GM19023 (cell line): ENCODE results near the gene KANK4.
"Not testable (repeated sequence)": the region's sequence is repeated elsewhere in the genome, so short reads cannot be mapped to it uniquely, and the experiment has no call there.

Experiments used
- ATAC-seq: cut with Tn5 transposase; IDR thresholded peaks from one replicate; pipeline ENCODE4 v1.9.1; 2021; ENCODE audit warnings: mild to moderate bottlenecking, moderate library complexity; ENCODE audit not compliant: unreplicated experiment

KANK4 gene

DNA sequence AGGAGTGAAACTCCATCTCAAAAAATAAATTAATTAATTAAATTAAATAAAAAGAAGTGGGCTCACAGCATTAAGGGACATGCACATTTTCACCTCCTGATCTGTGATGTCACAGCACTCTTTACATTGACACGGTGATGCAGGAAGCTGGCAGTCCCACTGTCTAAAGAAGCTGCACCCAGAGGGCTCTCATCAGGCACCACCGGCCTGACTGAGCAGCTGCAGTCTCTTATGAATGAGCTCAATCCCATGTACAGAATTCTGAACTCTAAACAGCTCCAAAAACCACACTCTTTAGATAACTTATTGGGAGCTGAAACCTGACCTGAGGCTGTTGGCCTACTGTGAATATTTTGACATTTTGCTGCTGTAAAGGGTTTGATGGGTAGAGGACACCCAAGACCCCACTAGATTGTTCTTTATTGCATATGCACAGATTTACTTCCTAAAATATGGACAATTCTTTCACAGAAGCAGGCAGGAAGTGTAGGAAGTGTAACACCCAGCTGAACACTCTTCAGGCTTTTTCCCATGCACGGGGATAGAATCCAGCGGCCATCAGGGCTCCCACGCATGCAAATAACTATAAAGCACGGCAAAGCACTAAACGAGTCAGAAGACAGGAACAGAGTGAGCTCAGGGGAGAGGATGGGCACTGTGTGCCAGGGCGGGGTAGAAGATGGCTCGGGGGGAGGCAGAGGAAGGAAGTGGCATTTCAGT is 78.4 kb downstream of the KANK4 start:
- no peak for ATAC-seq

DNA sequence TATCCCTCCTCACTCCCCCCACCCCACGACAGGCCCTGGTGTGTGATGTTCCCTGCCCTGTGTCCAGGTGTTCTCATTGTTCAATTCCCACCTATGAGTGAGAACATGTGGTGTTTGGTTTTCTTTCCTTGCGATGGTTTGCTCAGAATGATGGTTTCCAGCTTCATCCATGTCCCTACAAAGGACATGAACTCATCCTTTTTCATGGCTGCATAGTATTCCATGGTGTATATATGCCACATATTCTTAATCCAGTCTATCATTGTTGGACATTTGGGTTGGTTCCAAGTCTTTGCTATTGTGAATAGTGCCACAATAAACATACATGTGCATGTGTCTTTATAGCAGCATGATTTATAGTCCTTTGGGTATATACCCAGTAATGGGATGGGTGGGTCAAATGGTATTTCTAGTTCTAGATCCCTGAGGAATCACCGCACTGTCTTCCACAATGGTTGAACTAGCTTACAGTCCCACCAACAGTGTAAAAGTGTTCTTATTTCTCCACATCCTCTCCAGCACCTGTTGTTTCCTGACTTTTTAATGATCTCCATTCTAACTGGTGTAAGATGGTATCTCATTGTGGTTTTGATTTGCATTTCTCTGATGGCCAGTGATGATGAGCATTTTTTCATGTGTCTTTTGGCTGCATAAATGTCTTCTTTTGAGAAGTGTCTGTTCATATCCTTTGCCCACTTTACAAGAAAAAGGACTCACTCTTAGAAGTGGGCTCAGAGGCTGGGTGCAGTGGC is 79.4 kb downstream of the KANK4 start:
- not testable (repeated sequence) for ATAC-seq

DNA sequence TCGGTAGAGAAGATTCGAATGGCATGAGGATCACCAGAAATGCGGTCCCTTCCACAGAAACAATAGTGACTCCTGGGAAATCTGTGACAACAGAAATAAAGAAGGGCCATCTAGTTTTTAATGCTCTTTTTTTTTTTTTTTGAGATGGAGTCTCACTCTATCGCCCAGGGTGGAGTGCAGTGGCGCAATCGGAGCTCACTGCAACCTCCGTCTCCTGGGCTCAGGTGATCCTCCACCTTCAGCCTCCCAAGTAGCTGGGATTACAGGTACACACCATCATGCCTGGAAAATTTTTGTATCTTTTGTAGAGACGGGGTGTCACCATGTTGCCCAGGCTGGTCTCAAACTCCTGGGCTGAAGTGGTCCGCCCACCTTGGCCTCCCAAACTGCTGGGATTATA is 80.7 kb downstream of the KANK4 start:
- ATAC-seq: no peak

DNA sequence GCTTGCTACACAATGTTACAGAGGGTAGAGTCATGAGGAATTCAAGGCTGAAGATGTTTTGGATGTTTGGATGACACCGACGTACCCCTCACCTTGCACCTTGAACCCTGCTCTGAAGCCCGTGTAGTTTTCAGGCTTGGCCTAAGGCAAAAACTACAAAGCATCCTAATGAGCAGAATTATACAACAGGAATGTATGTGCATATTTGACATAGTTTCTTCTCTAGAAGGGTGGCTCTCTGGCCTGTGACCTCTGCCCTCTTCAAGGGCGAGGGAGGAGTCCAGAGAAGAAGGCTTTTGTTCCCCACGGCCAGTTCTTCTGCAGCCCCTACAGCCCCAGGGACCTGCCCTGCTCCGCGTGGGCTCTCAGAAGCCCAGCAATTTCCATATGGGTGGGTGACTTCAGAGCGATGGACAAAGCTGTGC is 81.3 kb downstream of the KANK4 start:
- ATAC-seq: no peak

DNA sequence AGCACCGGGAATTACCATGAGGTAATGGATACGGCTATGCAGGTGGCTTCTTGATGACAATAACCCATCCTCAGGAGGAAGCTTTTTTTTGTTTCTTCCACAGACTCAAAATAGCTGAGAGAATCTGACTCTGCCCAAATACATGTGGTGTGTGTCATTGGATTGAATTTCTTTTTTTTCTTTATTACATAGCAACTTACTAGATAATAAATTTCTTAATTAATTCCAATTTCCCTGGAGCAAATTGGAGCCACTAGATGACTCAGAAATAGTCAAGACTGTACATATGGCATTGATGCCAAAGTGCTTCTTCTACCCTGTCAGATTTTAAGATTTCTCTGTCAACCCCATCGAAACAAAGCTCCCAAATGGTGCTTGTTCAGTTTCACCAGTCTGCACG is 81.9 kb downstream of the KANK4 start:
- ATAC-seq: no peak

DNA sequence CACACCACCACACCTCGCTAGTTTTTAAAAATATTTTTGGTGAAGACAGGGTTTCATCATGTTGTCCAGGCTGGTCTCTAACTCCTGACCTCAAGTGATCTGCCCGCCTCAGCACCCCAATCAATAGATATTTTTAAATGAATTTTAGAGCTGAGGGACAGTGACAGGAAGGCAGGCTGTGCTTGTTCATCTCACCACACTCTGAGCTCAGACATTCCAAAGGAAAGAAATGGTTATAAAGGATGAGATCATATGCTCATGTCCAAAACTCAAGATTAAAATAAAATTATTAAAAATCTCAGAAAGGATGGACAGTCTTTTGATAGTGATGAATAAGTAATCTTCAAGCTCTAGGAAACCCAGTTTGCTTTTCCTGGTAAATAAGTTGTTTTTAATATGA is 83.7 kb downstream of the KANK4 start:
- ATAC-seq: no peak

DNA sequence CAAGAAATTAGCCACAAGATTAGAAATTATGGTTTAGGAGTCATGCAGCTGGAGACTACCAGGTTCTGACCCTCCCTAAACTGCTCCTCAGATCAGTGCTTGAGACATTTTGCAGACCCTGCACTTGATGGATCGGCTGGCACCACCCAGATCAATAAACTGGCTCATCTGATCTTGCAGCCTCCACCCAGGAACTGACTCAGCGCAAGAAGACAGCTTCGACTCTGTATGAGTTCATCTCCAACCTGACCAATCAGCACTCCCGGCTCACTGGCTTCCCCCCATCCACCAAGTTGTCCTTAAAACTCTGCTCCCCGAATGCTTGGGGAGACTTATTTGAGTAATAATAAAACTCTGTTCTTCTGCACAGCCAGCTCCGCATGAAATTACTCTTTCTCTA is 84.5 kb downstream of the KANK4 start:
- no peak for ATAC-seq

DNA sequence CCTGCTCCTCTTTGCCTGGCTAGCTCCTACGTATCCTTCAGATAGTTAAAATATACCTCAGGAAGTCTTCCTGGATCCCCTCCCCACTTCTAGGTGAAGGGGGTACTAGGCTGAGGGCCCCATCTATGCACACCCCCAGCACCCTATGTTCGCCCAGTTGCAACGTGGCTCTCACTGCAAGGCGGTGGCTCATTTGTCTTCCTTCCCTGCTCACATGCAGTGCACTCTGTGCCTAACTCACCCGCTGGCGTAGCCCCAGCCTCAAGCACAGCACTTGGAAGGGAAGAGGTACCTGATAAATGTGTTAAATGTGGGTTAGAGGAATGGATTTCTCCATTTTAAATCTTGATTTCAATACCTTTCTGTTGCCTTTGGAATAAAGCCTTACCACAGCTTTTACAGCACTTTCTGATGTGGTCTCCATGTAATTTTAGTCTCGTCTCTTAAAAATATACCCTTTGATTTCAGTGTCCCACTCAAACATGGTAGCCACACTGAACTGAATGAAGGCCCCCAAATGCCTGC is 85.2 kb downstream of the KANK4 start:
- ATAC-seq: no peak

DNA sequence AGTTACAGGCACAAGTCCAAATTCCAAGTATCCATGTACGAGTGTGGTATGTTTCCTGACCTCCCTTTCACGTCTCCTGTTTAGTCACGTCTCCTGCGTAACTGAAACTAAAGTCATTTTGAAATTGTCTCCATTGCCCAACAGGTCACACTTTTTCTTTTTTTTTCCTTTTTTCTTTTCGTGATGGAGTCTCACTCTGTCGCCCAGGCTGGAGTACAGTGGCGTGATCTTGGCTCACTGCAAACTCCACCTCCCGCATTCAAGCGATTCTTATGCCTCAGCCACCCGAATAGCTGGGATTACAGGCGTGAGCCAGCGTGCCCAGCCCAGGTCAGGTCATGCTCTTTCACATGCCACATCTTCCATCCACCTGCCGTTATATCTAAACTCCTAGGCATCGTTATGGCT is 86.4 kb downstream of the KANK4 start:
- no peak for ATAC-seq

DNA sequence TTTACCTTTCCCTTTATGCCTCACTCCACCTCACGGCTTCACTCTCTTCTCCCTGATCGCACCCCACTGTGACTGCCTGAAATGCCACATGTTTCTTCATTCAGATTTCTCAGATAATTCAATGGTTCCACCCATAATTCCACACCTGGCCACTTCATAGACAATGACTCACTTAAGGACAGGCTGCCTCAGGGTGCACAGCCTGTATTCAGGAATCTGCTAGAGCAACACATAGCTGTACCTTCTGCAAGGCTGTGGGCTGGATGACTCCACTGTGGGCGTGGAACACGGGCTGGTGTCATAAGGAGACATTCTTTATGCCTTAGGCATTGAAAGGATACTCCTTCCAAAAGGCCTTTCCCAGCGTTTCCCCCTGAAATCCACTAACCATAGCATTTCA is 88.5 kb downstream of the KANK4 start:
- no peak for ATAC-seq

DNA sequence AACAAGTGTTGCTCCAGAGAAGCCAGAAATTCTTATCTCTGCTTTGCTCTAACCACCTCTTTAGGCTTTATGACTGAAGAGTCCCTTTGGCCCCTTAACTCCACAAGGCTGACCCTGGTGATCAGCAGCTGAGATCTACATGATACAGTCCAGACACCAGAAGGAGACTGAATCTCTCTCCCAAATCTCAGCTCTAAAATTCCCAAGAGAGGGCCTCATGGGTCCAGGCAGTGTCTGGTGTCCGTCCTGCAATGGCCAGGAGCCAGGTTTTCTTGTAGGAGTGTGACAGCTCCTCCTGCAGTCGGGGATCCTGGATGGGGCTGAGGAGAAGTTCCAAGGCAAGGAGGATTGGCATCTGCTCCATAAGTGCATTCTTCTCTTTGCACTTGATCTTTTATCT is 89.3 kb downstream of the KANK4 start:
- no peak for ATAC-seq

DNA sequence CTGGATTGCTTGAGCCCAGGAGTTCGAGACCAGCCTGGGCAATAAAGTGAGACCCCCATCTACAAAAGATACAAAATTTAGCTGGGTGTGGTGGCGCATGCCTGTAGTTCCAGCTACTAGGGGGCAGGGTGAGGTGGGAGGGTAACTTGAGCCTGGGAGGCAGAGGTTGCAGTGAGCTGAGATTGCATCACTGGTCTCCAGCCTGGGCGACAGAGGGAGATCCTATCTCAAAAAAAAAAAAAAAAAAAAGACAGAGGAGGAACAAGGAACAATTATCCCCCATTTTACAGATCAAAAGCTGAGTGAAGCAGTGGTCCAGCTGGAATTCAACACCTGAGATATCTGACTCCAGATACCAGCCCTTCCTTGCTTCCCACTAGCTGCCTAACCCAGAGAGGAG is 89.8 kb downstream of the KANK4 start:
- ATAC-seq: no peak

DNA sequence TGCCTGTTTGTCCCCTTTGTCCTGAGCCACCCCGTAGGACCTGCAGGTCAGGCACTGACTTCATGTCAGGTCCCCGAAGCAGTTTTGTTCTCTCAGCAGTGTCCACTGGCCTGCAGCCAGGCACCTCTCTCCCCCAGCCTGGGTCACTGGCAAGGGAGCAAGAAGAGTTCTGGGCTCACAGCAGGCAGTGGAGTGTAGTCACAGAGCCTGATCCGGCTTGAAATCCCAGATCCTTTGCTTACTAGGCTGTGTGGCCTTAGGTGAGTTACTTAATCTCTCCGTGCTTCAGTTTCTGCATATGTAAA is 90.4 kb downstream of the KANK4 start:
- no peak for ATAC-seq

DNA sequence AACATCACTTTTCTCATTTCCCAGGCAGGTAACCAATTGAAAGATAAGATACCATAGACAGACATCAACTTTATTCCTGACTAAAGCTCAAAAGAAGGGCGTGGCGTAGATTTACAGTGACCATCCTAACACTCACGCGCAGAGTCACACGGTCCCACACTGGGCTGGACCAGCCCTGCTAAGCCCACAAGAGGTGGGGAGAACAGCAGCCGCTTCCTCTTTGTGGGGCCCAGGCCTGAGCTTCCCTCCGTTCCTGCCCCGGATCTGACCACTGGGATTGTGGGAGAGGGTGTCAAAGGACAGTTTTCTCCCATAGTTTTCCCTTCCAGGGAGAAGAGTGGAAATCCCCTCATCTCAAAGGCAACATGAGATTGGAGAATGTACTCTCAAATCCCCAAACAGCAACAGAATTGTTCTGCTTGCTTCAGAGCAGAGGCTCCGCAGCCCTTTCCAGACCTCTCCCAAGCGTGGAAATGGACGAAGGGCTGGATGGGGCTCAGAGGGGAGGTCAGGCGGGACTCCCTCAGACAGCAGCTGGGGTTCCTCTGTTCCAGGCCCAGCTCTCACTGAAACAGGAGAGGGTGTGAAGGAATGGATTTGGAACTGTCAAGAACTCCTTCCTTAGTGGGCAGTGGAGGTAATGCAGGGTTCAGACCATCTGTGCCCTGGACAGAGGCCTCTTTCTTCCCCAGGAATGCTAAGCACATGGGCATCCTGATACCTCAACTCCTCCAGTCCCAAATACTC is 90.9 kb downstream of the KANK4 start:
- ATAC-seq: no peak

DNA sequence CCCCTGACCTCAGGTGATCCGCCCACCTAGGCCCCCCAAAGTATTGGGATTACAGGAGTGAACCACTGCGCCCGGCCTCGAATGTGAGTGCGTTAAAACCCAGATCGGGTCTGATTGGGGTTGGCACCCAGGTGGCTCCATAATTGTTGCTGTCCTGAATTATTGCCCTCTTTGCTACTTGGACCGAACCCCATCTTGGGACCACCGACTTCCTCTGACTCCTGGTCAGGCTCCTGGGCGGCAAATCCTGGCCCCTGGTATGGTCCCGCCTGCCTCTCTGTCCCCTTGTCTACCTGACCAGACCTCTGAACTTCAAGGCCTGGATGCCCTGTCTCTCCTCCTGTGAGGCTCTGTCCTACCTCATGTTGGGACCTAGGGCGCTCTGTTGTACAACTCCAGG is 91.7 kb downstream of the KANK4 start:
- no peak for ATAC-seq

DNA sequence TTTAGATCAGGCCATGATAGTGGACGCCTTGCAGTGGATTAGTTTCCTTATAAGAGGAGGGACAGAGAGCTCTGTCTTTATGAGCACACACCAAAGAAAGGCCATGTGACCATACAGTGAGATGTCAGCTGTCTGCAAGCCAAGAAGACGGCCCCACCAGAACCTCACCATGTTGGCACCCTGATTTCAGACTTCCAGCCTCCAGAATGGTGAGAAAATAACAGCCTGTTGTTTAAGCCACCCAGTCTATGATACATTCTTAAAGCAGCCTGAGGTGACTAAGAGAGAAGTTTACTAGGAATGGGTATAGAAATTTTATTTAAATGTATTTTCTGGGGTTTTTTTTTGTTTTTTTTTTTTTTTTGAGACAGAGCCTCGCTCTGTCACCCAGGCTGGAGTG is 95.1 kb downstream of the KANK4 start:
- no peak for ATAC-seq

DNA sequence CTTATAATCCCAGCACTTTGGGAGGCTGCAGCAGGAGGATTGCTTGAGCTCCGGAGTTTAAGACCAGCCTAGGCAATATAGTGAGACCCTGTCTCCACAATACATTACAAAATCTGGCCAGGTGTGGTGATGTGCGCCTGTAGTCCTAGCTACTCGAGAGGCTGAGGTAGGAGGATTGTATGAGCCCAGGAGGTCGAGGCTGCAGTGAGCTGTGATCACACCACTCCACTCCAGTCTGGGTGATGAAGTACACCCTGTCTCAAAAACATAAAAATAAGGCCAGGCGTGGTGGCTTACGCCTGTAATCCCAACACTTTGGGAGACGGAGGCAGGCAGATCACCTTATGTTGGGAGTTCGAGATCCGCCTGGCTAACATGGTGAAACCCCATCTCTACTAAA is 96.9 kb downstream of the KANK4 start:
- no peak for ATAC-seq

DNA sequence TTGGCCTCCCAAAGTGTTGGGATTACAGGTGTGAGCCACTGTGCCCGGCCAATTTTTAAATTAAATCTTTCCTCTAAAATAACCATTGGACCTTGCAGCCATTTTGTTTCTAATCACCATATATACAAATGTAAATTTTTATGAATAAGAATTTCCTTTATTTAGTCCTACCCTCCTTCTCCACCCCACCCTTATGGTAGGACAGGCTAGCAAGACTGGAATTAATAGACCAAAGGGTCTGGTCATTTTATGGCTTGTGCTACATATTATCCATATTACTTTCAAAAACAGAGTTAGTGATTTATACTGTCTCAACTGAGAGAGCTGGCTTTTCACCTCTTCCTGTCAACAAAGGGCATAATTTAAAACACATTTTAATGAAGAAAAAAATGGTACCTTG is 98.1 kb downstream of the KANK4 start:
- ATAC-seq: no peak

DNA sequence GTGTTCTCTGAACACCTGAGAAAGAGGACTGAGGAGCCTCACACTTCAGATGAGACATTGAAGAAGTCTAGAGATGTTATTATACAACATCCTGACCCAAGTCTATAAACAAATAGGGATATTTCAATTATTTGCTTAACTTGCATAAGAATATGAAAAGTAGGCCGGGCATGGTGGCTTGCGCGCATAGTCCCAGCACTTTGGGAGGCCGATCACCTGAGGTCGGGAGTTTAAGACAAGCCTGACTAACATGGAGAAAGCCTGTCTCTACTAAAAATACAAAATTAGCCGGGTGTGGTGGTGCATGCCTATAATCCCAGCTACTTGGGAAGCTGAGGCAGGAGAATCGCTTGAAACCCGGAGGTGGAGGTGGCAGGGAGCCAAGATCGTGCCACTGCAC is 98.8 kb downstream of the KANK4 start:
- not testable (repeated sequence) for ATAC-seq

DNA sequence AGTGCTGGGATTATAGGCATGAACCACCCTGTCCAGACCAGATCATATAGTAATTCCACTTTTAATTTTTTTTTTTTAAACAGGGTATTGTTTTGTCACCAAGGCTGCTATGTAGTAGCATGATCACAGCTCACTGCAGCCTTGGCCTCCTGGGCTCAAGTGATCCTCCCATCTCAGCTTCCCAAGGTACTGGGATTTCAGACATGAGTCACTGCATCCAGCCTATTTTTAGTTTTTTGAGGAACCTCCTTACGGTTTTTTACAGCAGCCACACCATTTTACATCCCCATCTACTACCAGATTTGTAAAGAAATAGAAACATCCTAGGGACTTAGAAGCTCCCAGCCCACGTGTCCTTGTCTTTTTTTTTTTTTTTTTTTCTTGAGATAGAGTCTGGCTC is 100.6 kb downstream of the KANK4 start:
- ATAC-seq: no peak

DNA sequence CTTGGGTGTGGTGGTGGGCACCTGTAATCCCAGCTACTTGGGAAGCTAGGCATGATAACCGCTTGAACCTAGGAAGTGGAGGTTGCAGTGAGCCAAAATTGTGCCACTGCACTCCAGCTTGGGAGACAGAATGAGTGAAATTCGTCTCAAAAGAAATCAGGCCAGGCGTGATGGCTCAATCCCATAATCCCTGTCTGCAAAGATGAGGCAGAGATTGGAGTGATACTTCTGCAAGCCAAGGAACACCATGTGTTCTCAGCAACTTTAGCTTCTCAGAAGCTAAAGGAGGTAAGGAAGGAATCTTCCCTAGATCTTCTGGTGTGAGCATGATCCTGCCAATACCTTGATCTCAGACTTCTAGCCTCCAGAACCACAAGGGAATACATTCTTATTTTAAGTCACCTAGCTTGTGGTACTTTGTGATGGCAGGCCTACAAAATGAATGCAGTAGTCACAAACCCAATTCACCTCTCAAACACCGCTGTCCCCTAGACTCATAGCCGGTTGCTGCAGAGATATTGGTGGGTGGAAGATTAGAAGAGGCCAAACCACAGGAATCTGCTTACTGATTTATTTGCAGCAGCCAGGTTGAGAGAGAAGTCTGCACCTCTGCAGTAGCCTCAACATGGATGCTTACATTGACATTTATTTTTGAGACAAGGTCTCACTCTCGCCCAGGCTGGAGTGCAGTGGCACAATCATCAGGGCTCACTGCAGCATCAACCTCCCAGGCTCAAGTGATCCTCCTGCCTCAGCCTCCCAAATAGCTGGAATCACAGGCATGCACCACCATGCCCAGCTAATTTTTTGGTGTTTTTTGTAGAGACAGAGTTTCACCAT is 105.9 kb downstream of the KANK4 start:
- ATAC-seq: no peak
